GM12873 (cell line): ENCODE data around the gene SLC35B2.

Experiments used
- CTCF ChIP-seq: IDR thresholded peaks from 2 replicates; pipeline ENCODE4 v1.5.1; 2012; ENCODE audit warnings: low read depth, mild to moderate bottlenecking, moderate library complexity, low read length, control low read depth; ENCODE audit not compliant: insufficient read depth; ENCODE audit errors: missing control alignments

The SLC35B2 gene

GRCh38 chr6:44247338-44248302 is 9.7 kb downstream of the SLC35B2 start:
- no peak for TF ChIP-seq CTCF

GRCh38 chr6:44246663-44247337 is 10.5 kb downstream of the SLC35B2 start, which contains the start of gene HSP90AB1:
Gene HSP90AB1, plus strand, starts transcription at chr6:44247101. Its CDS starts 1,529 bp downstream, at chr6:44248630.
- TF ChIP-seq CTCF: no peak

GRCh38 chr6:44245912-44246662 is 11.2 kb downstream of the SLC35B2 start:
- peak; percentile 32 for TF ChIP-seq CTCF

- TF ChIP-seq CTCF: no peak
These were observed 11.9 kb downstream of the SLC35B2 start for GRCh38 chr6:44245391-44245911.

- TF ChIP-seq CTCF: no peak
These were observed 14.0 kb downstream of the SLC35B2 start for GRCh38 chr6:44243345-44243744.

- no peak for TF ChIP-seq CTCF
These were observed 18.5 kb downstream of the SLC35B2 start for GRCh38 chr6:44238687-44239350.
